Mammary epithelial cell (primary cell): Measurements from ENCODE around the gene RPS19BP1.

Source experiments
- CTCF ChIP-seq, 2 donors: IDR thresholded peaks in 1 of 2; conservative IDR thresholded peaks in 1 of 2; 2 replicates each; pipeline ENCODE4 v1.5.1; 2011 to 2012; ENCODE audit warnings: inconsistent platforms in 2 of 2, low read length in 2 of 2, mild to moderate bottlenecking in 2 of 2, control low read depth in 1 of 2, low read depth in 1 of 2; ENCODE audit not compliant: insufficient read depth in 1 of 2; ENCODE audit errors: extremely low read depth in 1 of 2
- EZH2 ChIP-seq: IDR thresholded peaks from 2 replicates; pipeline ENCODE4 v1.6.1; 2012; ENCODE audit warnings: low read length, inconsistent platforms, borderline replicate concordance

DNA sequence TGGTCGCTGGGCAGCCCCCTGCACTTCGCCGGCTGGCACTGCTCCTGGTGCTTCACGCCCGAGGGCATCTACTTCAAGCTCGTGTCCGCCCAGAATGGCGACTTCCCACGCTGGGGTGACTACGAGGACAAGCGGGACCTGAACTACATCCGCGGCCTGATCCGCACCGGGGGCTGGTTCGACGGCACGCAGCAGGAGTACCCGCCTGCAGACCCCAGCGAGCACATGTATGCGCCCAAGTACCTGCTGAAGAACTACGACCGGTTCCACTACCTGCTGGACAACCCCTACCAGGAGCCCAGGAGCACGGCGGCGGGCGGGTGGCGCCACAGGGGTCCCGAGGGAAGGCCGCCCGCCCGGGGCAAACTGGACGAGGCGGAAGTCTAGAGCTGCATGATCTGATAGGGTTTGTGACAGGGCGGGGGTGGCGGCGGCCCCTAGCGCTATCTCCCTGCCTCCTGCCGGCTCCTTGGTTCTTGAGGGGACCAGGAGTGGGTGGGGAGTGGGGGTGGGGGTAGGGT, 43.9 kb downstream of the RPS19BP1 start:
- no peak for TF ChIP-seq CTCF (conservative IDR thresholded peaks at IDR 0.05 in 1 of 2, IDR thresholded peaks at IDR 0.05 in 1 of 2; ENCODE audit: extremely low read depth in 1 of 2, insufficient read depth in 1 of 2, low read depth in 1 of 2, low read length in 2 of 2)
- TF ChIP-seq EZH2, result no peak
